ENCODE results near the gene INPP5J. TPM values are rescaled to one million over a fixed set of nuclear protein-coding genes. Genes with fewer than 3 reads are reported as not detected.
"Not testable (repeated sequence)": the region's sequence is repeated elsewhere in the genome, so short reads cannot be mapped to it uniquely, and the experiment has no call there.

INPP5J gene
- total and polyA plus RNA-seq, 2 experiments from 2014 or later: 3.4 to 5.6 TPM

DNA sequence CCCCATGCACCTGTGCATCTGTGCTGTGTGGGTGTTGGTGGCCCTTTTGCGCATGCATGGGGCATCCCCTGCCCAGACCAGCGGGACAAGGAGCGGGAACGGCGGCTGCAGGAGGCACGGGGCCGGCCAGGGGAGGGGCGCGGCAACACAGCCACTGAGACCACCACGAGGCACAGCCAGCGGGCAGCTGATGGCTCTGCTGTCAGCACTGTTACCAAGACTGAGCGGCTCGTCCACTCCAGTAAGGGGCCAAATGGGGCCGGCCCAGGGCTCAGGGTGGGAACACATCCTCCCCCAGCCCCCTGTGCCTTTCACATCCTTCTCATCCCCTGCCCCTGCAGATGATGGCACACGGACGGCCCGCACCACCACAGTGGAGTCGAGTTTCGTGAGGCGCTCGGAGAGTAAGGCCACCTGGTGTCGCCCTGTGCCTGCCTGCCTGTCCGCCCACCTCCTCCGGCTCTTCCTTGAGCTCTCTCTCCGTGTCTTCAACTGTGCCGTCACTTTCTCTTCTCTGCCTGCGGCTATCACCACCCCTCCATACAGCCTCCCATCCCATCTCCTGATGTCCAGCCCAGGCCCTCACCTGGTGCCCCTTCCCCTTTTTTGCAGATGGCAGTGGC, 26.0 kb upstream of the INPP5J start:
- no peak for DNase-seq (ENCODE audit: low spot score)
- no peak overlapping the region for H3K4me2 ChIP-seq
- no peaks in the 10 kb centered on the region for H3K79me2 ChIP-seq
- peaks cover 2% of the 10 kb centered on the region for H3K4me1 ChIP-seq (ENCODE audit: insufficient read depth)
- no peaks in the 10 kb centered on the region for H3K9me2 ChIP-seq (replicated peaks; ENCODE audit: insufficient read depth)
- no peaks in the 10 kb centered on the region for H3K36me3 ChIP-seq (replicated peaks; ENCODE audit: insufficient read depth, low read depth)
- no peak overlapping the region for H2AFZ ChIP-seq
- H4K20me1 ChIP-seq (ENCODE audit: insufficient read depth, poor library complexity, severe bottlenecking): no peaks in the 10 kb centered on the region
- TF ChIP-seq EZH2phosphoT487 (IDR thresholded peaks at IDR 0.05; ENCODE audit: low read depth, severe bottlenecking, unreplicated experiment): no peak
- no peak for TF ChIP-seq CTCF (IDR thresholded peaks at IDR 0.05; ENCODE audit: poor library complexity)
- no peak for TF ChIP-seq EZH2 (IDR thresholded peaks at IDR 0.05; ENCODE audit: borderline replicate concordance)
- no peak overlapping the region for H3K4me3 ChIP-seq
- H3K27ac ChIP-seq: no peak overlapping the region
- WGBS (ENCODE audit: low lambda C conversion rate, missing lambda C conversion rate): 94% methylated on average over 27 of the region's 27 CpGs
- no peaks in the 10 kb centered on the region for H3K27me3 ChIP-seq
- no peaks in the 10 kb centered on the region for H3K9me3 ChIP-seq (ENCODE audit: low read depth)

DNA sequence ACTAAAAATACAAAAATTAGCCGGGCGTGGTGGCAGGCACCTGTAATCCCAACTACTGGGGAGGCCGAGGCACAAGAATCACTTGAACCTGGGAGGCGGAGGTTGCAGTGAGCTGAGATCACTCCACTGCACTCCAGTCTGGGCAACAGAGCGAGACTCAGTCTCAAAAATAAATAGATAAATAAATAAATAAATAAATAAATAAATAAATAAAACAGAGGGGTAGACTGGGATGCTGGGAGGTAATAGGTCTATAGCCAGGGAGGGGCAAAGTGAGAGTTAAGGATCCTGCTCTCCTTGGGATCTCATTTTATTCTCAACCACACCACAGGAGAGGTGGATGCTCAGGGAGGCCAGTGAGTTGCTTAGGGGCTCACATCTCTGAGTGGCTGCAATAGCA, 25.2 kb upstream of the INPP5J start:
- not testable (repeated sequence) for H3K27me3 ChIP-seq; H3K79me2 ChIP-seq; H3K4me3 ChIP-seq; H3K4me1 ChIP-seq (ENCODE audit: insufficient read depth); H3K9me3 ChIP-seq (ENCODE audit: low read depth); H3K27ac ChIP-seq; H3K4me2 ChIP-seq; H3K36me3 ChIP-seq (replicated peaks; ENCODE audit: insufficient read depth, low read depth); H3K9me2 ChIP-seq (replicated peaks; ENCODE audit: insufficient read depth); H2AFZ ChIP-seq; DNase-seq (ENCODE audit: low spot score); H4K20me1 ChIP-seq (ENCODE audit: insufficient read depth, poor library complexity, severe bottlenecking)
- whole genome bisulfite sequencing (ENCODE audit: low lambda C conversion rate, missing lambda C conversion rate): 98% methylated on average over 5 of the region's 5 CpGs

- no peak overlapping the region for H3K4me2 ChIP-seq
- H3K4me1 ChIP-seq (ENCODE audit: insufficient read depth): peaks cover 11% of the 10 kb centered on the region
- no peaks in the 10 kb centered on the region for H4K20me1 ChIP-seq (ENCODE audit: insufficient read depth, poor library complexity, severe bottlenecking)
- no peak overlapping the region for H2AFZ ChIP-seq
- TF ChIP-seq EZH2phosphoT487 (IDR thresholded peaks at IDR 0.05; ENCODE audit: low read depth, severe bottlenecking, unreplicated experiment) (no peak), CTCF (IDR thresholded peaks at IDR 0.05; ENCODE audit: poor library complexity) (no peak), EZH2 (IDR thresholded peaks at IDR 0.05; ENCODE audit: borderline replicate concordance) (no peak)
- DNase-seq (ENCODE audit: low spot score): no peak
- no peaks in the 10 kb centered on the region for H3K27me3 ChIP-seq
- no peaks in the 10 kb centered on the region for H3K9me2 ChIP-seq (replicated peaks; ENCODE audit: insufficient read depth)
- H3K4me3 ChIP-seq: no peak overlapping the region
- H3K9me3 ChIP-seq (ENCODE audit: low read depth): no peaks in the 10 kb centered on the region
- H3K79me2 ChIP-seq: no peaks in the 10 kb centered on the region
- H3K27ac ChIP-seq: no peak overlapping the region
- H3K36me3 ChIP-seq (replicated peaks; ENCODE audit: insufficient read depth, low read depth): no peaks in the 10 kb centered on the region
- 85% methylated on average over 10 of the region's 10 CpGs for WGBS (ENCODE audit: low lambda C conversion rate, missing lambda C conversion rate)
Observed at GRCh38 chr22:31097941-31098631, 24.7 kb upstream of the INPP5J start.

DNA sequence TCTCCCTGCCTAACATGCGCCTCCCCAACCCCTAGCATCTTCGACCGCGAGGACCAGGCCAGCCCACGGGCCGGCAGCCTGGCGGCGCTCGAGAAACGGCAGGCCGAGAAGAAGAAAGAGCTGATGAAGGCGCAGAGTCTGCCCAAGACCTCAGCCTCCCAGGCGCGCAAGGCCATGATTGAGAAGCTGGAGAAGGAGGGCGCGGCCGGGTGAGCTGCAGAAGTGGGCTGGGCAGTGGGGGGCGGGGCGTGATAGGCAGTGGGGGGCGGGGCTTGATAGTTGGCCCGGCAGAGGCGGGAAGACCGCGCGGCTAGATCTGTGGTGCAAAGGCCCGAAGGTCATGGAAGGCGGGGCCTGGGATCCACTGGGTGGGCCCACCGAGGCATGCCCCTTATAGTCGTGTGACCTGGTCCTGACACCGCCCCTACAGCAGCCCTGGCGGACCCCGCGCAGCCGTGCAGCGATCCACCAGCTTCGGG, 24.1 kb upstream of the INPP5J start:
- Histone ChIP-seq H3K9me3 (ENCODE audit: low read depth) (no peaks in the 10 kb centered on the region), H3K4me1 (ENCODE audit: insufficient read depth) (peaks cover 13% of the 10 kb centered on the region), H3K9me2 (replicated peaks; ENCODE audit: insufficient read depth) (no peaks in the 10 kb centered on the region), H2AFZ (no peak overlapping the region), H3K27me3 (no peaks in the 10 kb centered on the region), H3K36me3 (replicated peaks; ENCODE audit: insufficient read depth, low read depth) (no peaks in the 10 kb centered on the region), H3K79me2 (no peaks in the 10 kb centered on the region), H3K27ac (peak overlapping the region; percentile 66), H3K4me2 (no peak overlapping the region), H4K20me1 (ENCODE audit: insufficient read depth, poor library complexity, severe bottlenecking) (no peaks in the 10 kb centered on the region), H3K4me3 (no peak overlapping the region)
- DNase-seq (ENCODE audit: low spot score): peak; percentile 36
- WGBS (ENCODE audit: low lambda C conversion rate, missing lambda C conversion rate): 90% methylated on average over 23 of the region's 36 CpGs
- TF ChIP-seq CTCF (IDR thresholded peaks at IDR 0.05; ENCODE audit: poor library complexity): no peak
- no peak for TF ChIP-seq EZH2 (IDR thresholded peaks at IDR 0.05; ENCODE audit: borderline replicate concordance)
- no peak for TF ChIP-seq EZH2phosphoT487 (IDR thresholded peaks at IDR 0.05; ENCODE audit: low read depth, severe bottlenecking, unreplicated experiment)

Data from hepatocyte (in vitro differentiated cells).